ENCODE data around the gene NUAK1.

Gene NUAK1

GRCh38 chr12:106110626-106111300 lies 28.0 kb downstream of the NUAK1 start:
- Mint-ChIP-seq H3K27ac (peak overlapping the region in 1 of 2 donors; percentile 59), H3K4me1 (peaks cover 18% of the 10 kb centered on the region), H3K9me3 (no peaks in the 10 kb centered on the region), H3K27me3 (peaks cover 74% of the 10 kb centered on the region), H3K4me3 (no peak overlapping the region)
- no peak for DNase-seq
- no peak for ATAC-seq

GRCh38 chr12:106109168-106109910 lies 29.4 kb downstream of the NUAK1 start:
- H3K27me3 Mint-ChIP-seq = peaks cover 64% of the 10 kb centered on the region
- no peak for ATAC-seq
- peaks cover 18% of the 10 kb centered on the region for H3K4me1 Mint-ChIP-seq
- no peak for DNase-seq
- no peak overlapping the region for H3K27ac Mint-ChIP-seq
- H3K4me3 Mint-ChIP-seq = no peak overlapping the region
- no peaks in the 10 kb centered on the region for H3K9me3 Mint-ChIP-seq

- no peak for ATAC-seq
- Mint-ChIP-seq H3K9me3 (no peaks in the 10 kb centered on the region), H3K27me3 (peaks cover 66% of the 10 kb centered on the region), H3K27ac (no peak overlapping the region), H3K4me1 (peaks cover 13% of the 10 kb centered on the region), H3K4me3 (no peak overlapping the region)
- no peak for DNase-seq
These were observed 30.4 kb downstream of the NUAK1 start for GRCh38 chr12:106108185-106108835.

- DNase-seq (no peak), ATAC-seq (no peak)
- Mint-ChIP-seq H3K9me3 (no peaks in the 10 kb centered on the region), H3K4me3 (no peak overlapping the region), H3K27me3 (peaks cover 67% of the 10 kb centered on the region), H3K27ac (no peak overlapping the region), H3K4me1 (peaks cover 6% of the 10 kb centered on the region)
These were observed 31.2 kb downstream of the NUAK1 start for GRCh38 chr12:106107566-106107965.

GRCh38 chr12:106106892-106107291 lies 31.9 kb downstream of the NUAK1 start:
- Mint-ChIP-seq H3K9me3 (no peaks in the 10 kb centered on the region), H3K27ac (no peak overlapping the region), H3K4me3 (no peak overlapping the region), H3K4me1 (no peaks in the 10 kb centered on the region), H3K27me3 (peaks cover 66% of the 10 kb centered on the region)
- ATAC-seq (no peak), DNase-seq (no peak)

GRCh38 chr12:106106061-106106566 lies 32.6 kb downstream of the NUAK1 start:
- no peak overlapping the region for H3K27ac Mint-ChIP-seq
- H3K4me1 Mint-ChIP-seq = no peaks in the 10 kb centered on the region
- DNase-seq = no peak
- H3K27me3 Mint-ChIP-seq = peaks cover 70% of the 10 kb centered on the region
- ATAC-seq = no peak
- no peak overlapping the region for H3K4me3 Mint-ChIP-seq
- H3K9me3 Mint-ChIP-seq = no peaks in the 10 kb centered on the region

- Mint-ChIP-seq H3K27me3 (peaks cover 72% of the 10 kb centered on the region), H3K9me3 (no peaks in the 10 kb centered on the region), H3K4me3 (no peak overlapping the region), H3K27ac (no peak overlapping the region), H3K4me1 (no peaks in the 10 kb centered on the region)
- no peak for ATAC-seq
- no peak for DNase-seq
These were observed 37.0 kb downstream of the NUAK1 start for GRCh38 chr12:106101803-106102202.

GRCh38 chr12:106098691-106099200 lies 40.0 kb downstream of the NUAK1 start:
- Mint-ChIP-seq H3K9me3 (no peaks in the 10 kb centered on the region), H3K4me1 (no peaks in the 10 kb centered on the region), H3K4me3 (no peak overlapping the region), H3K27me3 (peaks cover 85% of the 10 kb centered on the region), H3K27ac (no peak overlapping the region)
- ATAC-seq = no peak
- no peak for DNase-seq

- no peak for DNase-seq
- Mint-ChIP-seq H3K4me3 (no peak overlapping the region), H3K27ac (no peak overlapping the region), H3K4me1 (no peaks in the 10 kb centered on the region), H3K27me3 (peaks cover 72% of the 10 kb centered on the region), H3K9me3 (no peaks in the 10 kb centered on the region)
- no peak for ATAC-seq
These were observed 41.7 kb downstream of the NUAK1 start for GRCh38 chr12:106097011-106097410.

GRCh38 chr12:106096376-106096775 lies 42.4 kb downstream of the NUAK1 start:
- no peaks in the 10 kb centered on the region for H3K9me3 Mint-ChIP-seq
- DNase-seq (no peak), ATAC-seq (no peak)
- H3K27ac Mint-ChIP-seq = no peak overlapping the region
- no peaks in the 10 kb centered on the region for H3K4me1 Mint-ChIP-seq
- no peak overlapping the region for H3K4me3 Mint-ChIP-seq
- H3K27me3 Mint-ChIP-seq = peaks cover 65% of the 10 kb centered on the region

GRCh38 chr12:106094304-106094703 lies 44.5 kb downstream of the NUAK1 start:
- Mint-ChIP-seq H3K27ac (no peak overlapping the region), H3K9me3 (no peaks in the 10 kb centered on the region), H3K27me3 (peaks cover 59% of the 10 kb centered on the region), H3K4me1 (no peaks in the 10 kb centered on the region), H3K4me3 (no peak overlapping the region)
- DNase-seq = no peak
- no peak for ATAC-seq

- Mint-ChIP-seq H3K27me3 (peaks cover 54% of the 10 kb centered on the region), H3K9me3 (no peaks in the 10 kb centered on the region), H3K27ac (no peak overlapping the region), H3K4me1 (no peaks in the 10 kb centered on the region), H3K4me3 (no peak overlapping the region)
- ATAC-seq (no peak), DNase-seq (no peak)
These were observed 45.5 kb downstream of the NUAK1 start for GRCh38 chr12:106093246-106093645.

GRCh38 chr12:106091446-106091820 lies 47.3 kb downstream of the NUAK1 start:
- no peaks in the 10 kb centered on the region for H3K4me1 Mint-ChIP-seq
- no peak for ATAC-seq
- H3K27ac Mint-ChIP-seq = no peak overlapping the region
- H3K9me3 Mint-ChIP-seq = no peaks in the 10 kb centered on the region
- H3K4me3 Mint-ChIP-seq = no peak overlapping the region
- H3K27me3 Mint-ChIP-seq = peaks cover 35% of the 10 kb centered on the region
- DNase-seq = no peak

- H3K27ac Mint-ChIP-seq = no peak overlapping the region
- DNase-seq (no peak), ATAC-seq (no peak)
- H3K4me3 Mint-ChIP-seq = no peak overlapping the region
- no peaks in the 10 kb centered on the region for H3K4me1 Mint-ChIP-seq
- H3K9me3 Mint-ChIP-seq = no peaks in the 10 kb centered on the region
- H3K27me3 Mint-ChIP-seq = peaks cover 29% of the 10 kb centered on the region
These were observed 47.9 kb downstream of the NUAK1 start for GRCh38 chr12:106090591-106091445.

- no peak overlapping the region for H3K4me3 Mint-ChIP-seq
- no peak overlapping the region for H3K27ac Mint-ChIP-seq
- H3K9me3 Mint-ChIP-seq = no peaks in the 10 kb centered on the region
- peaks cover 22% of the 10 kb centered on the region for H3K27me3 Mint-ChIP-seq
- no peaks in the 10 kb centered on the region for H3K4me1 Mint-ChIP-seq
- DNase-seq (no peak), ATAC-seq (no peak)
These were observed 48.8 kb downstream of the NUAK1 start for GRCh38 chr12:106089935-106090334.
